WERI-Rb-1 (cell line): ENCODE results near the gene STARD9.
"Not testable (repeated sequence)": the region's sequence is repeated elsewhere in the genome, so short reads cannot be mapped to it uniquely, and the experiment has no call there.

ENCODE experiments used
- DNase-seq: peaks from one replicate; pipeline ENCODE4 v3.0.0-alpha.2; 2020
- H3K27ac ChIP-seq: fragments of 250-450 bp; sonication (Bioruptor Pico); 2 replicates; pipeline ENCODE4 v1.5.1; 2020; ENCODE audit warnings: mild to moderate bottlenecking, moderate library complexity
- H3K27me3 ChIP-seq: fragments of 250-450 bp; sonication (Bioruptor Pico); 2 replicates; pipeline ENCODE4 v1.5.1; 2021; ENCODE audit warnings: mild to moderate bottlenecking, low read depth, moderate library complexity; ENCODE audit not compliant: insufficient read depth, severe bottlenecking
- H3K36me3 ChIP-seq: fragments of 250-450 bp; sonication (Bioruptor Pico); 2 replicates; pipeline ENCODE4 v1.5.1; 2020; ENCODE audit warnings: mild to moderate bottlenecking, moderate library complexity
- H3K4me3 ChIP-seq: 2 replicates; pipeline ENCODE4 v1.5.1; 2011; ENCODE audit warnings: low read depth, mild to moderate bottlenecking, control low read depth, low read length
- H3K9me3 ChIP-seq: fragments of 250-450 bp; sonication (Bioruptor Pico); 2 replicates; pipeline ENCODE4 v1.5.1; 2021; ENCODE audit warnings: mild to moderate bottlenecking, moderate library complexity; ENCODE audit not compliant: severe bottlenecking
- CTCF ChIP-seq: IDR thresholded peaks from 2 replicates; pipeline ENCODE4 v1.5.1; 2011; ENCODE audit warnings: low read depth, mild to moderate bottlenecking, control low read depth, inconsistent platforms, low read length

STARD9 gene

GRCh38 chr15:42548249-42549031 is 27.0 kb upstream of the STARD9 start, which contains the start of the genes HAUS2 and LRRC57:
Gene HAUS2, plus strand, starts transcription at chr15:42548838. Its CDS starts 35 bp downstream, at chr15:42548873.
Gene LRRC57, minus strand, starts transcription at chr15:42548793. Its CDS starts 359 bp downstream, at chr15:42548434.
- TF ChIP-seq CTCF, result no peak
- Histone ChIP-seq H3K27me3 (no peaks in the 10 kb centered on the region), H3K4me3 (peak within 1 kb of the TSS; percentile 99), H3K36me3 (peaks cover 38% of the 10 kb centered on the region), H3K9me3 (no peaks in the 10 kb centered on the region), H3K27ac (peak within 1 kb of the TSS; percentile 95)
- DNase-seq, result peak; percentile 91

- no peak for TF ChIP-seq CTCF
- peak; percentile 44 for DNase-seq
Measured at GRCh38 chr15:42549032-42549491, 26.3 kb upstream of the STARD9 start.

GRCh38 chr15:42549741-42550392 is 25.5 kb upstream of the STARD9 start:
- H3K9me3 ChIP-seq, result no peaks in the 10 kb centered on the region
- peaks cover 34% of the 10 kb centered on the region for H3K36me3 ChIP-seq
- DNase-seq, result no peak
- peak overlapping the region; percentile 99 for H3K4me3 ChIP-seq
- H3K27me3 ChIP-seq, result no peaks in the 10 kb centered on the region
- TF ChIP-seq CTCF, result no peak
- peak overlapping the region; percentile 95; the same call in 1 of the 2 replicates for H3K27ac ChIP-seq

More at GRCh38 chr15:42549032-42549491, 26.3 kb upstream of the STARD9 start:
- Histone ChIP-seq H3K27ac (peak overlapping the region; percentile 95), H3K4me3 (peak overlapping the region; percentile 99), H3K9me3 (no peaks in the 10 kb centered on the region), H3K36me3 (peaks cover 35% of the 10 kb centered on the region), H3K27me3 (no peaks in the 10 kb centered on the region)

- TF ChIP-seq CTCF, result no peak
Measured at GRCh38 chr15:42553554-42553953, 21.9 kb upstream of the STARD9 start.

GRCh38 chr15:42556550-42557207 is 18.7 kb upstream of the STARD9 start:
- not testable (repeated sequence) for DNase-seq, H3K27ac ChIP-seq
- H3K36me3 ChIP-seq, result peaks cover 52% of the 10 kb centered on the region

More at GRCh38 chr15:42553554-42553953, 21.9 kb upstream of the STARD9 start:
- Histone ChIP-seq H3K27me3 (no peaks in the 10 kb centered on the region), H3K9me3 (no peaks in the 10 kb centered on the region), H3K4me3 (no peak overlapping the region), H3K27ac (no peak overlapping the region), H3K36me3 (peaks cover 29% of the 10 kb centered on the region)
- no peak for DNase-seq

GRCh38 chr15:42558739-42559138 is 16.7 kb upstream of the STARD9 start:
- DNase-seq, result no peak
- Histone ChIP-seq H3K27me3 (no peaks in the 10 kb centered on the region), H3K36me3 (peaks cover 66% of the 10 kb centered on the region), H3K4me3 (no peak overlapping the region), H3K9me3 (no peaks in the 10 kb centered on the region), H3K27ac (no peak overlapping the region)
- no peak for TF ChIP-seq CTCF

More at GRCh38 chr15:42556550-42557207, 18.7 kb upstream of the STARD9 start:
- H3K9me3 ChIP-seq, H3K27me3 ChIP-seq, H3K4me3 ChIP-seq: not testable (repeated sequence)
